ENCODE results near the gene CROCC2. TPM values are rescaled to one million over a fixed set of nuclear protein-coding genes. Genes with fewer than 3 reads are reported as not detected.
A peak's percentile ranks its signal among the peaks of the same experiment; 100 is the strongest.

Gene CROCC2
- total and polyA plus RNA-seq, 8 donors: 0.03 to 4.9 TPM; not detected in 6

GRCh38 chr2:240951045-240951594 is 45.0 kb downstream of the CROCC2 start:
- WGBS, 5 donors: 84 to 92% (median 87%) methylated on average over 3 of the region's 3 CpGs
- Histone ChIP-seq H3K27ac (no peak overlapping the region), H3K4me1 (peaks cover 0 to 5% (median 0%) of the 10 kb centered on the region in 4 donors), H3K9me3 (no peaks in the 10 kb centered on the region), H3K4me3 (no peak overlapping the region), H3K36me3 (no peaks in the 10 kb centered on the region), H3K27me3 (peaks cover 0 to 31% (median 0%) of the 10 kb centered on the region in 3 donors)
- TF ChIP-seq POLR2AphosphoS5 (IDR thresholded peaks at IDR 0.05): no peak
- TF ChIP-seq CTCF (IDR thresholded peaks at IDR 0.05): no peak
- no peak for TF ChIP-seq POLR2A (IDR thresholded peaks at IDR 0.05)
- no peak for TF ChIP-seq EP300 (IDR thresholded peaks at IDR 0.05)
- intact Hi-C loops (cut with DNase I; ENCODE audit: low total_unique reads): no loop called here
- no peak for DNase-seq

GRCh38 chr2:240952496-240953246 is 46.5 kb downstream of the CROCC2 start:
- H3K4me1 ChIP-seq: peaks cover 0 to 5% (median under 1%) of the 10 kb centered on the region in 4 donors
- intact Hi-C loops (cut with DNase I; ENCODE audit: low total_unique reads): no loop called here
- H3K4me3 ChIP-seq: no peak overlapping the region
- no peaks in the 10 kb centered on the region for H3K9me3 ChIP-seq
- H3K27me3 ChIP-seq: peaks cover 0 to 44% (median 0%) of the 10 kb centered on the region in 3 donors
- WGBS, 5 donors: 59 to 77% (median 73%) methylated on average over 14 of the region's 14 CpGs
- DNase-seq: peak; percentile 1 to 2
- no peak overlapping the region for H3K27ac ChIP-seq
- H3K36me3 ChIP-seq: no peaks in the 10 kb centered on the region
- no peak for TF ChIP-seq CTCF (IDR thresholded peaks at IDR 0.05)
- TF ChIP-seq POLR2AphosphoS5 (IDR thresholded peaks at IDR 0.05): no peak
- no peak for TF ChIP-seq POLR2A (IDR thresholded peaks at IDR 0.05)

- no peak overlapping the region for H3K4me3 ChIP-seq
- peaks cover 0 to 5% (median 2%) of the 10 kb centered on the region in 4 donors for H3K4me1 ChIP-seq
- DNase-seq: peak; percentile 16 to 37
- no peaks in the 10 kb centered on the region for H3K9me3 ChIP-seq
- H3K36me3 ChIP-seq: no peaks in the 10 kb centered on the region
- H3K27ac ChIP-seq: no peak overlapping the region
- peaks cover 0 to 50% (median 0%) of the 10 kb centered on the region in 3 donors for H3K27me3 ChIP-seq
- WGBS, 5 donors: 55 to 69% (median 60%) methylated on average over 14 of the region's 14 CpGs
- TF ChIP-seq CTCF (IDR thresholded peaks at IDR 0.05) (no peak), POLR2A (IDR thresholded peaks at IDR 0.05) (no peak), EP300 (IDR thresholded peaks at IDR 0.05) (no peak), POLR2AphosphoS5 (IDR thresholded peaks at IDR 0.05) (no peak)
- intact Hi-C loops (cut with DNase I; ENCODE audit: low total_unique reads): no loop called here
These were observed 47.6 kb downstream of the CROCC2 start for GRCh38 chr2:240953426-240954410.
